Sigmoid colon (tissue), 7 donors: ENCODE measurements around the gene CFP. TPM values are rescaled to one million over a fixed set of nuclear protein-coding genes. Genes with fewer than 3 reads are reported as not detected.

Experiments used
- DNase-seq: peaks from one replicate; pipeline ENCODE4 v3.0.0-alpha.2; 2019
- H3K27ac ChIP-seq, 4 donors: fragments of 200-600 bp; sonication (generic); one replicate each; pipeline ENCODE4 v1.5.1; 2016 to 2019; ENCODE audit warnings: mild to moderate bottlenecking in 1 of 4
- H3K27me3 ChIP-seq, 3 donors: fragments of 200-600 bp; sonication (generic); one replicate each; pipeline ENCODE4 v1.5.1; 2019; ENCODE audit warnings: mild to moderate bottlenecking in 1 of 3
- H3K36me3 ChIP-seq, 4 donors: fragments of 200-600 bp; sonication (generic); one replicate each; pipeline ENCODE4 v1.5.1; 2016 to 2019
- H3K4me1 ChIP-seq, 4 donors: fragments of 200-600 bp; sonication (generic); one replicate each; pipeline ENCODE4 v1.5.1; 2017 to 2019
- H3K4me3 ChIP-seq, 4 donors: fragments of 200-600 bp; sonication (generic); one replicate each; pipeline ENCODE4 v1.5.1; 2017 to 2019; ENCODE audit warnings: mild to moderate bottlenecking in 2 of 4, moderate library complexity in 1 of 4
- H3K9me3 ChIP-seq, 4 donors: fragments of 200-600 bp in 3 of 4; sonication (generic) in 3 of 4; one replicate each; pipeline versions ENCODE4 v1.5.1 to v1.6.1; 2013 to 2019
- EP300 ChIP-seq, 4 donors: sonication (generic); formaldehyde crosslinking; IDR thresholded peaks; one replicate each; pipeline ENCODE4 v1.6.1; 2017; ENCODE audit warnings: antibody characterized with exemption in 4 of 4
- POLR2AphosphoS5 ChIP-seq, 4 donors: sonication (generic); formaldehyde crosslinking; IDR thresholded peaks; one replicate each; pipeline ENCODE4 v1.6.1; 2017; ENCODE audit warnings: antibody characterized with exemption in 4 of 4
- WGBS, 2 donors: extraction: QIAGEN DNeasy Blood & Tissue Kit; methylation state at CpG; one replicate each; pipeline ENCODE4 v1.1.7; 2013; 5-methylcytosine and 5-hydroxymethylcytosine counted together
- intact Hi-C: fragments of 100-400 bp; cut with DNase I; formaldehyde crosslinking; loops from one replicate; pipeline ENCODE4 v1.15.1; 2023
- polyA plus RNA-seq, 3 donors: library from polyadenylated mRNA; stranded (reverse); fragments of 200-250 nt; gene quantifications; one replicate each; pipeline ENCODE4 v1.2.3, GENCODE V29; 2013
- small RNA-seq, 3 donors: library from RNA; depleted of rRNA; stranded (forward); fragments of <200 nt; gene quantifications; one replicate each; pipeline ENCODE3, GENCODE V24; 2016
- total RNA-seq, 4 donors: library from RNA; depleted of rRNA; stranded (reverse); fragments of >200 nt; gene quantifications; one replicate each; pipeline ENCODE4 v1.1.0, GENCODE V29; 2016
- TF ChIP-seq, protein P1 (sequence below), 4 experiments: fragments of 450-650 bp in 3 of 4; fragments of 200-600 bp in 1 of 4; IDR thresholded peaks; one replicate each; pipeline ENCODE4 v1.5.1; 2016 to 2019; ENCODE audit warnings: antibody characterized with exemption in 4 of 4, mild to moderate bottlenecking in 3 of 4, moderate library complexity in 2 of 4
- donor health status: healthy with polysubstance abuse.
- donor health status: Bipolar disorder and iron deficiency.
- donor health status: healthy.

The CFP gene
- total and polyA plus RNA-seq, 7 donors = 3.0 to 14.3 (median 7.0) TPM

DNA sequence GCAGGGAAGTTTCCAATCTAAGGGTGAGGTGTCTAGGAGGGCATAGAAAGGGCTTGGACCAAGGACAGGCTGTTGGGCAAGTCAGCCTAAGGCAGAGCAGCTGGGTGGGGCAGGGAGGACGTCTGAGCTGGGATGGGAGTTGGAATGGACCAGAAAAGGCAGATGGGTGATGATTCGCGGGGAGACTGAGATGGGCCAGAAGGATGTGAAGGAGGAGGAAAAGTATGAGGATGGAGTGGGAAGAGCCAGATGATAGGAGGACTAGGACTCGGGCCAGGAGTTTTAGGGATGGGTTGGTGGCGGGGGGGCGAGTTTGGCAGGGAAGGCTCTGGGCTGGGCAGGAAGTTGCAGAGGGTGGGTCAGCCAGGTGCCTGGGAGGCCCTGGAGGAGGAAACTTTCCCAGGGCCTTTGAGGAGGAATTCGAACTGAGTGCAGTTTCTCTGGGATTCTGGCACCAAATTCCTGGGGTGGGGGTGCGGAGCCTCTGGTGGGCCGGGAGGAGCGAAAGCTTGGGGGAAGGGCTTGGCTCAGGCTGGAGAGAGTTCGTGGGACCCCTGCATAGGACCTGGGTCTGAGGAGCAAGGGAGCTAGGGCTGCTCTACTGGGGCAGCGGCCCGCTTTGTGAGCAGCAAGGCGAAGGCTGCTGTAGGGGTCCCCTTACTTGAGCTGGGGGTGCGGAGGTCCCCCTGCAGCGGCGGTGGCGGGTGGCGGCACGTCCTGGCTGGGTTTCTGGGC, 56.2 kb downstream of the CFP start:
- 6 to 37% methylated on average over 20 of the region's 20 CpGs for WGBS, 2 donors
- peak overlapping the region in 3 of 4 donors; percentile 26 to 41 (median 34) for H3K4me3 ChIP-seq
- H3K9me3 ChIP-seq = no peaks in the 10 kb centered on the region
- peaks cover 0 to 24% (median 11%) of the 10 kb centered on the region in 4 donors for H3K36me3 ChIP-seq
- peak overlapping the region; percentile 14 to 68 (median 50) for H3K27ac ChIP-seq
- TF ChIP-seq, protein P1, sequence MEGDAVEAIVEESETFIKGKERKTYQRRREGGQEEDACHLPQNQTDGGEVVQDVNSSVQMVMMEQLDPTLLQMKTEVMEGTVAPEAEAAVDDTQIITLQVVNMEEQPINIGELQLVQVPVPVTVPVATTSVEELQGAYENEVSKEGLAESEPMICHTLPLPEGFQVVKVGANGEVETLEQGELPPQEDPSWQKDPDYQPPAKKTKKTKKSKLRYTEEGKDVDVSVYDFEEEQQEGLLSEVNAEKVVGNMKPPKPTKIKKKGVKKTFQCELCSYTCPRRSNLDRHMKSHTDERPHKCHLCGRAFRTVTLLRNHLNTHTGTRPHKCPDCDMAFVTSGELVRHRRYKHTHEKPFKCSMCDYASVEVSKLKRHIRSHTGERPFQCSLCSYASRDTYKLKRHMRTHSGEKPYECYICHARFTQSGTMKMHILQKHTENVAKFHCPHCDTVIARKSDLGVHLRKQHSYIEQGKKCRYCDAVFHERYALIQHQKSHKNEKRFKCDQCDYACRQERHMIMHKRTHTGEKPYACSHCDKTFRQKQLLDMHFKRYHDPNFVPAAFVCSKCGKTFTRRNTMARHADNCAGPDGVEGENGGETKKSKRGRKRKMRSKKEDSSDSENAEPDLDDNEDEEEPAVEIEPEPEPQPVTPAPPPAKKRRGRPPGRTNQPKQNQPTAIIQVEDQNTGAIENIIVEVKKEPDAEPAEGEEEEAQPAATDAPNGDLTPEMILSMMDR (IDR thresholded peaks at IDR 0.05) = no peak
- TF ChIP-seq EP300 (IDR thresholded peaks at IDR 0.05) (no peak), POLR2AphosphoS5 (IDR thresholded peaks at IDR 0.05) (no peak)
- intact Hi-C loops = no loop called here
- DNase-seq = peak; percentile 79
- H3K27me3 ChIP-seq = peaks cover 0 to 3% (median 0%) of the 10 kb centered on the region in 3 donors
- H3K4me1 ChIP-seq = peaks cover 0 to 13% (median 5%) of the 10 kb centered on the region in 4 donors

Small RNAs within 50 kb of the gene (small RNA-seq; reads per million reads assigned to genes)
- gene MIR4769 = 0 reads per million in 3 donors

Other genes with a start within 250 kb of the CFP start
- 1 to 10 TPM; 4.3 to 8.4 (median 7.4) TPM for gene ZNF41, start 146.7 kb downstream of the CFP start, total RNA-seq
- gene ZNF41, start 146.7 kb downstream of the CFP start, polyA plus RNA-seq = 1 to 10 TPM; 3.0 to 4.0 (median 3.0) TPM
- gene ARAF, start 68.7 kb downstream of the CFP start, total RNA-seq = 10 to 100 TPM; 25.7 to 30.3 (median 28.0) TPM
- gene ARAF, start 68.7 kb downstream of the CFP start, polyA plus RNA-seq = 10 to 100 TPM; 34.9 to 57.8 (median 48.0) TPM
- 100 to 1,000 TPM; 105 to 158 (median 115) TPM for gene TIMP1, start 47.5 kb downstream of the CFP start, total RNA-seq
- gene TIMP1, start 47.5 kb downstream of the CFP start, polyA plus RNA-seq = 100 to 1,000 TPM in 1 of 3 donors, 10 to 100 TPM in 2; 40.2 to 164 (median 60.1) TPM
- 1 to 10 TPM in 2 of 4 donors, under 1 TPM in 2; 0.16 to 1.4 (median 1.0) TPM for gene SYN1, start 10.1 kb downstream of the CFP start, total RNA-seq
- 1 to 10 TPM in 1 of 3 donors, under 1 TPM in 1, not detected in 1; 0.46 to 1.6 TPM for gene SYN1, start 10.1 kb downstream of the CFP start, polyA plus RNA-seq
- 10 to 100 TPM; 12.1 to 18.8 (median 16.8) TPM for gene ELK1, start 20.6 kb upstream of the CFP start, total RNA-seq
- gene ELK1, start 20.6 kb upstream of the CFP start, polyA plus RNA-seq = 10 to 100 TPM; 16.4 to 22.3 (median 21.6) TPM
- gene UXT, start 29.2 kb upstream of the CFP start, total RNA-seq = 100 to 1,000 TPM; 102 to 159 (median 143) TPM
- gene UXT, start 29.2 kb upstream of the CFP start, polyA plus RNA-seq = 100 to 1,000 TPM; 175 to 334 (median 238) TPM
- 10 to 100 TPM in 2 of 4 donors, 1 to 10 TPM in 2; 4.4 to 16.0 (median 8.1) TPM for gene ZNF81, start 207.0 kb upstream of the CFP start, total RNA-seq
- 1 to 10 TPM in 1 of 3 donors, under 1 TPM in 2; 0.60 to 3.0 (median 0.69) TPM for gene ZNF81, start 207.0 kb upstream of the CFP start, polyA plus RNA-seq